HUES48 (cell line): ENCODE data around the gene CACNB1.

Experiments used
- H3K27ac ChIP-seq: one replicate; pipeline ENCODE4 v1.7.0; 2013; ENCODE audit warnings: low read depth, low read length, inconsistent platforms
- H3K27me3 ChIP-seq: 2 replicates; pipeline ENCODE4 v1.6.1; 2013; ENCODE audit warnings: mild to moderate bottlenecking, low read length; ENCODE audit not compliant: control insufficient read depth, insufficient read depth
- H3K36me3 ChIP-seq: 2 replicates; pipeline ENCODE4 v1.6.1; 2013; ENCODE audit warnings: low read length; ENCODE audit not compliant: control insufficient read depth, insufficient read depth
- H3K4me1 ChIP-seq: 2 replicates; pipeline ENCODE4 v1.6.1; 2013; ENCODE audit warnings: mild to moderate bottlenecking, low read length; ENCODE audit not compliant: control insufficient read depth, insufficient read depth
- H3K4me3 ChIP-seq: 2 replicates; pipeline ENCODE4 v1.5.1; 2013; ENCODE audit warnings: mild to moderate bottlenecking, low read depth, low read length
- H3K9ac ChIP-seq: 2 replicates; pipeline ENCODE4 v1.6.1; 2013; ENCODE audit warnings: mild to moderate bottlenecking, low read depth, low read length, moderate library complexity
- H3K9me3 ChIP-seq: 2 replicates; pipeline ENCODE4 v1.6.1; 2013; ENCODE audit warnings: low read length; ENCODE audit not compliant: control insufficient read depth, insufficient read depth

Gene CACNB1

DNA sequence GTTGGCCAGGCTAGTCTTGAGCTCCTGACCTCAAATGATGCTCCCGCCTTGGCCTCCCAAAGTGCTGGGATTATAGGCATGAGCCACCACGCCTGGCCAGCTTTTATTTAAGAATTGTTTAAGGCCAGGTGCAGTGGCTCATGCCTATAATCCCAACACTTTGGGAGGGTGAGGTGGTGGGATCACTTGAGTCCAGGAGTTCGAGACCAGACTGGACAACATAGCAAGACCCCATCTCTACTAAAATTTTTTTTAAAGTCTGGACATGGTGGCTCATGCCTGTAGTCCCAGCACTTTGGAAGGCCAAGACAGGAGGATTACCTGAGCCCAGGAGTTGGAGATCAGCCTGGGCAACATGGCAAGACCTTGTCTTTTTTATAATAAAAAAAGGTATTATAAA, 51.2 kb downstream of the CACNB1 start:
- Histone ChIP-seq H3K36me3 (no peaks in the 10 kb centered on the region), H3K27ac (no peak overlapping the region), H3K4me3 (no peak overlapping the region), H3K9me3 (peaks cover 1% of the 10 kb centered on the region; the same call in 1 of the 2 replicates), H3K4me1 (no peaks in the 10 kb centered on the region), H3K27me3 (peaks cover 26% of the 10 kb centered on the region), H3K9ac (no peak overlapping the region)

DNA sequence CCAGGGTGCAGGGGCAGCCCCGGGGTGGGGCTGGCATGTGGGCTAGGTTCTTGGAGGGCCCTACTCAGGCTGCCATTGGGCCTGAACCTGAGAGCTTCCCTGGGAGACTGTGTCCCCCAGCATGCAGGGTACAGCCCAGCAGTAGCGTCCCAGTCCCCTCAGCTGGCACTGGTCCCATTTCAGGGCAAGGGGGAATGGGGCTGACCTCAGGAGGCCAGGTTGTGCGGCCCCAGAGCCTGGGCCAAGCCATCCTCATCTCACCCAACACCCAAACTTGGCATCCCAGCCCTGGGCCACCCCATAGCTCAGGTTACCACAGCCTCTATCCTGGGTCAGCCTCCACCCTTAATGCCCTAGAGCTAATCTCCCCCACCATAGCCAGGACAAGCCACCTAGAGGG, 52.3 kb downstream of the CACNB1 start:
- no peak overlapping the region for H3K9ac ChIP-seq
- H3K27ac ChIP-seq = no peak overlapping the region
- H3K36me3 ChIP-seq = no peaks in the 10 kb centered on the region
- no peak overlapping the region for H3K4me3 ChIP-seq
- no peaks in the 10 kb centered on the region for H3K4me1 ChIP-seq
- peaks cover 2% of the 10 kb centered on the region; the same call in 1 of the 2 replicates for H3K9me3 ChIP-seq
- peaks cover 14% of the 10 kb centered on the region for H3K27me3 ChIP-seq

DNA sequence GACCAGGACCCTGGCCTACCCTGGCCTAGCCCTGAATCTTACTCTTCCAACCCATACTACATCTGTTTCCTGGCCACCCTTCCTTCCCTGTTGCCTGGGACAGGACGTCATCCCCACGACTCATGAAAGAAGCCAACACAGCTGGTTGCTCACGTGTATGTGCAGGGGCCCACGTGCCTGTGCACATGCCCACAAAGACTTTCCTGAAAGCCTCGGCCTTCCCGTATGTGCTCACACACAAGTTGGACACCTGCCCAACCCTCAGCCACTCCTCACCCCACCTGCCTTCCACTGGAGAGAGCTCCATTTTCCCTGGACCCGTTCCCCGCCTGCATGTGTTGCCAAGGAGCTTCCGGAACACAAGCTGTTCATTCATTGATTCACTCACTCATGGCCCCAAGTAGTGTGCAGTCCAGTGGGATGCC, 53.0 kb downstream of the CACNB1 start:
- Histone ChIP-seq H3K27ac (no peak overlapping the region), H3K36me3 (no peaks in the 10 kb centered on the region), H3K4me1 (no peaks in the 10 kb centered on the region)

DNA sequence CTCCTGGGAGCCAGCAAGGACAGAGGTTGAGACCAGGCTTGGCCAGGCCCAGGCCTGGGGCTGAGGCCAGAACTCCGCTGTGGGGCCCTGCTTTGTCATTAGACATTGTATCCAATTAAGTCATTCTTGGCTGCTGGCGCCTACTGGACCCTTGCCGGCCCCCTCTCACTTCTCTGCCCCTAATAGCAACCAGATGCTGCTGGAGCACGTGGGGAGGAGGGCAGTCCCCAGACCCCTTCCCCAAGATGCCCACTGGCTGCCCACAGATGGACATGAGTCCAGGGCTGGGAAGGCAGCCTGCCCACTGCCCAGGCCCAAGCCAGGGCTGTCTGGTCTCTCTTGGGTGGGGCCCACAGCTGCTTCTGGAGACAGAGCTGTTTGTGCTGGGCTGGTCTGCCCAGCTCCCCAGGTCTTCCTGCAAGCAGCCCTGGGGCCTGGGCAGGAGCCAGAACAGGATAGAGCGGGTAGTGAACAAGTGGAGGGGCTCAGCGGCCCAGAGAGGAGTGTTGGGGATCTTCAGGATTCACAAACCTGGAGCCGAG, 53.8 kb downstream of the CACNB1 start:
- H3K9me3 ChIP-seq = peaks cover 2% of the 10 kb centered on the region; the same call in 1 of the 2 replicates
- H3K4me3 ChIP-seq = no peak overlapping the region
- no peak overlapping the region for H3K9ac ChIP-seq
- no peaks in the 10 kb centered on the region for H3K4me1 ChIP-seq
- no peak overlapping the region for H3K27ac ChIP-seq
- no peaks in the 10 kb centered on the region for H3K27me3 ChIP-seq
- H3K36me3 ChIP-seq = no peaks in the 10 kb centered on the region

More for the DNA sequence above, 53.0 kb downstream of the CACNB1 start:
- H3K9ac ChIP-seq = no peak overlapping the region
- H3K4me3 ChIP-seq = no peak overlapping the region
- H3K27me3 ChIP-seq = peaks cover 7% of the 10 kb centered on the region; the same call in 1 of the 2 replicates
- H3K9me3 ChIP-seq = peaks cover 2% of the 10 kb centered on the region; the same call in 1 of the 2 replicates

DNA sequence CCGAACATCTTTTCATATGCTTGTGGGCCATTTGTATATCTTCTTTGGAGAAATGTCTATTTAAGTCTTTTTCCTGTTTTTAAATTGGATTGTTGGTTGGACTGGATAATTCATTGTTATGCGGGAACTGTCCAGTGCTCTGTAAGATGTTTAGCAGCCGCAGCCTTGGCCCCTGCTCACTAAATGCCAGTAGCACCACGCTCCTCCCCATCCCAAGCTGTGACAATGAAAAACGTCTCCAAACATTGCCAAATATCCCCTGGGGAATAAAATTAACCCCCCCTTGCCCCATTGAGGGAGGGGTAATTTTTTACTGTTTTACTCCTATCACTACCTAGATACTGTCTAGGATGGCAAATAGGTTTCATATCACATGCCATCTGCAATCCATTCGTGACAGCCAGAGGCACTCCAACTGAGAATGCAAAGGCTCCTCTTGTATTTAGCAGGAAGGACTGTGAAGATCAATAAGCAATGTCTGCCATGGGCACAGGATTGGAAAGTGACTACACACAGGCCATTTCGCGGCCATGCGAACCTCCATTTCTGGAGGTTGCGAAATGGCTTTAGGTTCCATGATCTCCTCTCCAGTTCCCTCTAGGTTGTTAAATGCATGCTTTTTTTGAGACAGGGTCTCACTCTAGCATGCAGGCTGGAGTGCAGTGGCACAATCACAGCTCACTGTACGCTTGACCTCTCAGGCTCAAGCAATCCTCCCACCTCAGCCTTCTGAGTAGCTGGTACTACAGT, 55.4 kb downstream of the CACNB1 start:
- no peak overlapping the region for H3K4me3 ChIP-seq
- no peak overlapping the region for H3K9ac ChIP-seq
- no peaks in the 10 kb centered on the region for H3K36me3 ChIP-seq
- H3K9me3 ChIP-seq = peaks cover 2% of the 10 kb centered on the region; the same call in 1 of the 2 replicates
- no peak overlapping the region for H3K27ac ChIP-seq
- no peaks in the 10 kb centered on the region for H3K27me3 ChIP-seq
- no peaks in the 10 kb centered on the region for H3K4me1 ChIP-seq

DNA sequence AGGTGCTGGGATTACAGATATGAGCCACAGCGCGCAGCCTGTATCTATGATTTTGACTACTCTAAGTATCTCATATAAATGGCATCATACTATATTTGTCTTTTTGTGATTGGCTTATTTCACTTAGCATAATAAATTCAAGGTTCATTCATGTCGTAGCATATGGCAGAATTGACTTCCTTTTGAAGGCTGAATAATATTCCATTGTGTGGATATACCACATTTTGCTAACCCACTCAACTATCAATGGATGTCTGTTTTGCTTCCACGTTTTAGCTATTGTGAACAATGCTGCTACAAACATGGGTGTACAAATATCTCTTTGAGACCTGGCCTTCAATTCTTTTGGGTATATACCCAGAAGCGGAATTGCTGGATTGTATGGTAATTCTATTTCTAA, 56.2 kb downstream of the CACNB1 start:
- no peak overlapping the region for H3K4me3 ChIP-seq
- no peak overlapping the region for H3K27ac ChIP-seq
- H3K9ac ChIP-seq = no peak overlapping the region
- no peaks in the 10 kb centered on the region for H3K27me3 ChIP-seq
- H3K36me3 ChIP-seq = no peaks in the 10 kb centered on the region
- peaks cover 2% of the 10 kb centered on the region; the same call in 1 of the 2 replicates for H3K9me3 ChIP-seq
- H3K4me1 ChIP-seq = no peaks in the 10 kb centered on the region

DNA sequence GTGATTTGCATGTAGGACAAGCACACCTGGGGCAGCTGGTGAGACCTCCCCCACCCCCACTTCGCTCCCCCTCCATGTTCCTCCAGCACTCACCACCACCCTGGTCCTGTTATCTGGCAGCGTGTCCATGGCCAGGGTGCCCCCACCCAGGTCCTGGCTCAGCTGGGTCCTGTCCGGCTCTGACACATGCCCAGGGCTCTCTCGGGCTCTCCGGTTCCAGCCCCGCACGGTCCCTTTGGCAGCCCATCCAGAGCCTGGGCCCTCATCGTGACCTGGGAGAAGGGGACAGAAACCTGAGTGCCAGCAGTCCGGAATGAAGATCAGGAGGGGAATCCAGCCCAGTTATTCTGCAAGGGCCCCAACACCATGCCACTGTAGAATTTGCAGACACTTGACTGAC, 57.9 kb downstream of the CACNB1 start:
- H3K9ac ChIP-seq = no peak overlapping the region
- H3K27ac ChIP-seq = no peak overlapping the region
- H3K4me3 ChIP-seq = no peak overlapping the region
- H3K36me3 ChIP-seq = no peaks in the 10 kb centered on the region
- no peaks in the 10 kb centered on the region for H3K4me1 ChIP-seq
- no peaks in the 10 kb centered on the region for H3K27me3 ChIP-seq
- H3K9me3 ChIP-seq = peaks cover 2% of the 10 kb centered on the region; the same call in 1 of the 2 replicates

DNA sequence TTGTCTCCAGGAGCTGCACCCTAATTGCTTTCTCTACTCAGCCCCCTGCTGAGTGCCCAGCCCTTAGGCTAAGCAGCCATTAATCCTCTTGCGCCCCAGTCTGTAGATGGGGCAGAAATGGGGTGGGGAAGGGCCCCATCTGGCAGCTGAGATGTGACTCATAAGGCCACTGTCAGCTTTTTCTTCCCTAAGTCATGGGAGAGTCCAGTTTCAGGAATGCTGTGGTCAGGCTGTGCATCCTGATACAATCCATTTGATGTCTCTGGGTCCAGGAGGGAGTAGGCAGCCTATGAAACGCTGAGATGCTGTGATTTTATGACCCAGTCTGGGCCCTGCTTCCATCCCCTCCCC, 58.3 kb downstream of the CACNB1 start:
- Histone ChIP-seq H3K9me3 (peaks cover 2% of the 10 kb centered on the region; the same call in 1 of the 2 replicates), H3K9ac (no peak overlapping the region), H3K27ac (no peak overlapping the region), H3K4me3 (no peak overlapping the region), H3K36me3 (no peaks in the 10 kb centered on the region), H3K4me1 (no peaks in the 10 kb centered on the region), H3K27me3 (no peaks in the 10 kb centered on the region)

DNA sequence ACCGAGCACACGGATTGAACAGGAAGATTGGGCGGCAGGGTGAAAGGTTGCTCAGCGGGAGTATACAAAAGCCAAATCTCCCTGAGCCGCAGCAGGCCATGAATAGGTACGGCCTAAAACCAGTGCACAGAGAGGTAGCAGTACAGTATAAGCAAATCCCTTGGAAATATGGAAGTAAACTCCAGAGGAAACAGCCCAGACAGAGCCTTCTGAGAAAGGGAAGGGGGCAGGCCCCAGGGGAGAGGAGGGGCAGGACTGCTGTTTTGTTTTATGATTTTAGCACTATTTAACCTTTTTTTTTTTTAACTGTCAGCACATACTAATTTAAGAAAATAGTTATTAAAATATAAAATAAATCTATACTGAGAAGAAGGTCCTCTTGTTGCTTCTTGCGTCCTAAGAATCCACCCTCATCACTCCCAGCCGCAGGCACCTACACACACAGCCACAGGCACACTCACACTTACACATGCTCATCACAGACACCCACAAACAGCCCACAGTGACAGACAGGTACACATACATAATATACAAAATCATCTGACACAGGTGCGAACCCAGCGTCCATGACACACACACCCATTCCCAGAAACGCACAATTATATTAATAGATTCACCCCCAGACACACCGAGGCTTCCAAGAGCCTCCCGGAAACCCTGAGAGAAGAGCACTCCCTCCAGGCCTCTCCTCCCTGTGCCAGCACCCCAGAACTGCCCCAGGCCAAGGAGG, 58.9 kb downstream of the CACNB1 start:
- peaks cover 2% of the 10 kb centered on the region; the same call in 1 of the 2 replicates for H3K9me3 ChIP-seq
- H3K36me3 ChIP-seq = no peaks in the 10 kb centered on the region
- H3K27ac ChIP-seq = no peak overlapping the region
- no peaks in the 10 kb centered on the region for H3K4me1 ChIP-seq
- no peak overlapping the region for H3K9ac ChIP-seq
- no peaks in the 10 kb centered on the region for H3K27me3 ChIP-seq
- H3K4me3 ChIP-seq = no peak overlapping the region

DNA sequence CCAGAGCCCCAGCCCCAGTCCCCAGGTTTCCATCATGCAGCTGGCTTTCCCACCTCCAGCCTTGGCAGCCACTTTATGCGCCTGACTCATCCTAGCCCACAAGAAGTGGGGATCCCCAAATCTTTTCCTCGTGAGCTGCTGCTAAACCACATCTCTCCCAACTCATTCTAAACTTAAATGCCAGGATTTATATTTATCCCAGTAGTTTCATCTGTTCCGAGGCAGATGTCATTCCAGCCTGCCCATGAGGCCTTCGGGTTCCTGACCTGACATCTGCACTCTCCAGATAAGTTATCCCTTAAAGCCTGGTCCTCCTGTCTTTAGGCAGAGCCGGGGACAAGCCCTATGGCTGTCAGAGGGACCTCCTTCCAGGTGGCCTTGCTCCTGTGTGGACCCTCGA, 62.6 kb downstream of the CACNB1 start:
- H3K9me3 ChIP-seq = no peaks in the 10 kb centered on the region
- H3K27ac ChIP-seq = no peak overlapping the region
- H3K4me1 ChIP-seq = no peaks in the 10 kb centered on the region
- H3K27me3 ChIP-seq = no peaks in the 10 kb centered on the region
- H3K9ac ChIP-seq = no peak overlapping the region
- no peaks in the 10 kb centered on the region for H3K36me3 ChIP-seq
- no peak overlapping the region for H3K4me3 ChIP-seq

DNA sequence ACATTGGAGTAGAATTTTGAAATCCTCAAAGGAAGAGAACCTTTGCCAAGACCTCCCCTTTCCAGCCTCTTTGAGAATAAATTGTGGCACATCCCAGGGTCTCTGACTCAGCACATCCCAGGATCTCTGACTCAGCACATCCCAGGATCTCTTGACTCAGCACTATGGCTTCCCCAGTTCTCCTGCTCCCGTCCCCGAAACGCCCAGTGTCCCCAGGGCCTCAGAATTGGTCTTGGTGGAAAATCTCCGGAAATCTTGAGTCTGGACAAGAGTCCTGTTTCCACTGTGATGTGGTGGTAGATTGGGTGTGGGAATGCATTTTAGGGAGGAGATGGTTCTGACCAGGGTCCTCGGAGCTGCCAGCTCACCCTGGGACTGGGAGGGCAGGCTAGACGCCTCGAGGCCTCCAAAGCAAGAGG, 65.3 kb downstream of the CACNB1 start:
- no peak overlapping the region for H3K9ac ChIP-seq
- H3K9me3 ChIP-seq = no peaks in the 10 kb centered on the region
- no peaks in the 10 kb centered on the region for H3K27me3 ChIP-seq
- H3K4me1 ChIP-seq = no peaks in the 10 kb centered on the region
- H3K4me3 ChIP-seq = no peak overlapping the region
- no peaks in the 10 kb centered on the region for H3K36me3 ChIP-seq
- H3K27ac ChIP-seq = no peak overlapping the region
